Liver (tissue), 9 donors: ENCODE results near the gene LMF1. TPM values are rescaled to one million over a fixed set of nuclear protein-coding genes. Genes with fewer than 3 reads are reported as not detected.

Source experiments
- DNase-seq: peaks from one replicate; pipeline ENCODE4 v3.0.0-alpha.2; 2017; ENCODE audit warnings: low spot score
- H3K27ac ChIP-seq, 2 donors: one replicate each; pipeline ENCODE4 v1.7.0; 2013; ENCODE audit warnings: inconsistent platforms in 2 of 2, low read length in 2 of 2, control low read depth in 1 of 2, low read depth in 1 of 2, mild to moderate bottlenecking in 1 of 2
- H3K27me3 ChIP-seq, 4 donors: one replicate each; pipeline versions ENCODE4 v1.6.1 to v1.7.0; 2013; ENCODE audit warnings: low read length in 3 of 4, inconsistent platforms in 1 of 4, mild to moderate bottlenecking in 1 of 4, moderate library complexity in 1 of 4; ENCODE audit not compliant: control insufficient read depth in 4 of 4, insufficient read depth in 4 of 4
- H3K36me3 ChIP-seq, 4 donors: one replicate each; pipeline versions ENCODE4 v1.6.1 to v1.7.0; 2013; ENCODE audit warnings: low read length in 3 of 4, mild to moderate bottlenecking in 3 of 4, low read depth in 1 of 4, moderate library complexity in 1 of 4; ENCODE audit not compliant: control insufficient read depth in 4 of 4, insufficient read depth in 3 of 4
- H3K4me1 ChIP-seq, 4 donors: one replicate each; pipeline versions ENCODE4 v1.6.1 to v1.7.0; 2013; ENCODE audit warnings: low read length in 3 of 4, mild to moderate bottlenecking in 3 of 4, moderate library complexity in 1 of 4; ENCODE audit not compliant: control insufficient read depth in 4 of 4, insufficient read depth in 4 of 4
- H3K4me3 ChIP-seq, 3 donors: one replicate each; pipeline versions ENCODE4 v1.6.1 to v1.7.0; 2013; ENCODE audit warnings: low read length in 3 of 3, control low read depth in 1 of 3, low read depth in 1 of 3, mild to moderate bottlenecking in 1 of 3
- H3K9ac ChIP-seq, 2 donors: one replicate each; pipeline ENCODE4 v1.7.0; 2013; ENCODE audit warnings: low read length in 2 of 2, mild to moderate bottlenecking in 2 of 2, moderate library complexity in 2 of 2, control low read depth in 1 of 2, low read depth in 1 of 2
- H3K9me3 ChIP-seq, 4 donors: one replicate each; pipeline versions ENCODE4 v1.6.1 to v1.7.0; 2013; ENCODE audit warnings: low read length in 3 of 4; ENCODE audit not compliant: control insufficient read depth in 4 of 4
- ATF3 ChIP-seq: IDR thresholded peaks from 2 replicates; pipeline ENCODE4 v1.6.1; 2016; ENCODE audit warnings: antibody characterized with exemption
- EGR1 ChIP-seq, 2 donors: IDR thresholded peaks; 2 replicates each; pipeline ENCODE4 v1.6.1; 2016 to 2018; ENCODE audit warnings: antibody characterized with exemption in 2 of 2, low read depth in 2 of 2
- FOXA1 ChIP-seq: IDR thresholded peaks from 2 replicates; pipeline ENCODE4 v1.6.1; 2016; ENCODE audit warnings: antibody characterized with exemption
- FOXA2 ChIP-seq: IDR thresholded peaks from 2 replicates; pipeline ENCODE4 v1.6.1; 2016; ENCODE audit warnings: antibody characterized with exemption
- GABPA ChIP-seq, 2 donors: IDR thresholded peaks in 1 of 2; conservative IDR thresholded peaks in 1 of 2; 2 replicates each; pipeline ENCODE4 v1.6.1; 2016; ENCODE audit warnings: antibody characterized with exemption in 2 of 2, mild to moderate bottlenecking in 1 of 2, moderate library complexity in 1 of 2
- HNF4A ChIP-seq, 2 donors: conservative IDR thresholded peaks; 2 replicates each; pipeline ENCODE4 v1.6.1; 2016; ENCODE audit warnings: antibody characterized with exemption in 2 of 2, mild to moderate bottlenecking in 2 of 2
- HNF4G ChIP-seq: IDR thresholded peaks from 2 replicates; pipeline ENCODE4 v1.6.1; 2016; ENCODE audit warnings: antibody characterized with exemption
- JUND ChIP-seq, 2 donors: IDR thresholded peaks; 2 replicates each; pipeline ENCODE4 v1.6.1; 2016; ENCODE audit warnings: antibody characterized with exemption in 2 of 2
- NR2F2 ChIP-seq: IDR thresholded peaks from 2 replicates; pipeline ENCODE4 v1.6.1; 2016; ENCODE audit warnings: antibody characterized with exemption
- RAD21 ChIP-seq, 2 donors: IDR thresholded peaks; 2 replicates each; pipeline ENCODE4 v1.6.1; 2016; ENCODE audit warnings: antibody characterized with exemption in 2 of 2, mild to moderate bottlenecking in 2 of 2
- RXRA ChIP-seq, 2 donors: IDR thresholded peaks; 2 replicates each; pipeline ENCODE4 v1.6.1; 2017 to 2018; ENCODE audit warnings: antibody characterized with exemption in 2 of 2, mild to moderate bottlenecking in 1 of 2
- SP1 ChIP-seq: IDR thresholded peaks from 2 replicates; pipeline ENCODE4 v1.6.1; 2018; ENCODE audit warnings: antibody characterized with exemption, mild to moderate bottlenecking
- TAF1 ChIP-seq: conservative IDR thresholded peaks from 2 replicates; pipeline ENCODE4 v1.6.1; 2016; ENCODE audit warnings: antibody characterized with exemption, mild to moderate bottlenecking
- YY1 ChIP-seq: IDR thresholded peaks from 2 replicates; pipeline ENCODE4 v1.6.1; 2016; ENCODE audit warnings: antibody characterized with exemption, mild to moderate bottlenecking
- WGBS: extraction: QIAGEN DNeasy Blood & Tissue Kit; methylation state at CpG from one replicate; pipeline ENCODE4 v1.1.7; 2013; 5-methylcytosine and 5-hydroxymethylcytosine counted together
- polyA plus RNA-seq, 2 donors: library from polyadenylated mRNA; stranded (reverse) in 1 of 2; unstranded in 1 of 2; fragments of 200-250 nt in 1 of 2; fragments of >200 nt in 1 of 2; fragmentation: Nextera tagmentation in 1 of 2; extraction: Ambion mirVana in 1 of 2; gene quantifications; one replicate each; pipeline versions ENCODE4 v1.2.1 to v1.2.3, GENCODE V29; 2013 to 2015
- total RNA-seq, 2 donors: library from RNA; depleted of rRNA; stranded (reverse); fragments of >200 nt; gene quantifications; one replicate each; pipeline ENCODE4 v1.2.3, GENCODE V29; 2014
- TF ChIP-seq, protein P1 (sequence below): fragments of 150-350 bp; IDR thresholded peaks from 2 replicates; pipeline ENCODE4 v1.5.1; 2017; ENCODE audit warnings: improper control_type of control experiment, low read depth, low read length; ENCODE audit not compliant: missing input control
- TF ChIP-seq, protein P2 (sequence below): IDR thresholded peaks from 2 replicates; pipeline ENCODE4 v1.6.1; 2016; ENCODE audit warnings: antibody characterized with exemption, mild to moderate bottlenecking
- TF ChIP-seq, protein P3 (sequence below): IDR thresholded peaks from 2 replicates; pipeline ENCODE4 v1.6.1; 2016; ENCODE audit warnings: antibody characterized with exemption
- TF ChIP-seq, protein P4 (sequence below): IDR thresholded peaks from 2 replicates; pipeline ENCODE4 v1.6.1; 2016; ENCODE audit warnings: antibody characterized with exemption
- donor health status: healthy.
- donor health status: healthy.
- donor health status: healthy.
- donor health status: healthy.
- donor health status: healthy.

Gene LMF1
- total and polyA plus RNA-seq, 4 donors, result 8.8 to 24.3 (median 12.6) TPM

GRCh38 chr16:825341-826061 is 145.3 kb downstream of the LMF1 start:
- Histone ChIP-seq H3K27ac (no peak overlapping the region), H3K36me3 (no peaks in the 10 kb centered on the region), H3K9ac (no peak overlapping the region), H3K27me3 (peaks cover 0 to 3% (median 0%) of the 10 kb centered on the region in 4 donors), H3K4me3 (no peak overlapping the region), H3K4me1 (no peaks in the 10 kb centered on the region), H3K9me3 (no peaks in the 10 kb centered on the region)
- DNase-seq, result no peak
- TF ChIP-seq ATF3, result no peak
- TF ChIP-seq FOXA2, result no peak
- TF ChIP-seq HNF4G, result no peak
- TF ChIP-seq, protein P1, sequence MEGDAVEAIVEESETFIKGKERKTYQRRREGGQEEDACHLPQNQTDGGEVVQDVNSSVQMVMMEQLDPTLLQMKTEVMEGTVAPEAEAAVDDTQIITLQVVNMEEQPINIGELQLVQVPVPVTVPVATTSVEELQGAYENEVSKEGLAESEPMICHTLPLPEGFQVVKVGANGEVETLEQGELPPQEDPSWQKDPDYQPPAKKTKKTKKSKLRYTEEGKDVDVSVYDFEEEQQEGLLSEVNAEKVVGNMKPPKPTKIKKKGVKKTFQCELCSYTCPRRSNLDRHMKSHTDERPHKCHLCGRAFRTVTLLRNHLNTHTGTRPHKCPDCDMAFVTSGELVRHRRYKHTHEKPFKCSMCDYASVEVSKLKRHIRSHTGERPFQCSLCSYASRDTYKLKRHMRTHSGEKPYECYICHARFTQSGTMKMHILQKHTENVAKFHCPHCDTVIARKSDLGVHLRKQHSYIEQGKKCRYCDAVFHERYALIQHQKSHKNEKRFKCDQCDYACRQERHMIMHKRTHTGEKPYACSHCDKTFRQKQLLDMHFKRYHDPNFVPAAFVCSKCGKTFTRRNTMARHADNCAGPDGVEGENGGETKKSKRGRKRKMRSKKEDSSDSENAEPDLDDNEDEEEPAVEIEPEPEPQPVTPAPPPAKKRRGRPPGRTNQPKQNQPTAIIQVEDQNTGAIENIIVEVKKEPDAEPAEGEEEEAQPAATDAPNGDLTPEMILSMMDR, result no peak
- no peak for TF ChIP-seq FOXA1
- TF ChIP-seq TAF1, result no peak
- TF ChIP-seq RXRA (IDR thresholded peaks at IDR 0.05), result no peak
- TF ChIP-seq JUND (IDR thresholded peaks at IDR 0.05), result no peak
- no peak for TF ChIP-seq YY1
- TF ChIP-seq HNF4A (conservative IDR thresholded peaks at IDR 0.05), result no peak
- no peak for TF ChIP-seq RAD21 (IDR thresholded peaks at IDR 0.05)
- no peak for TF ChIP-seq SP1
- TF ChIP-seq EGR1 (IDR thresholded peaks at IDR 0.05; ENCODE audit: low read depth in 2 of 2), result no peak
- TF ChIP-seq NR2F2, result no peak
- 70% methylated on average over 36 of the region's 36 CpGs for WGBS

- Histone ChIP-seq H3K27ac (no peak overlapping the region), H3K27me3 (peaks cover 0 to 3% (median 0%) of the 10 kb centered on the region in 4 donors), H3K36me3 (no peaks in the 10 kb centered on the region), H3K9ac (no peak overlapping the region), H3K9me3 (no peaks in the 10 kb centered on the region), H3K4me1 (no peaks in the 10 kb centered on the region), H3K4me3 (no peak overlapping the region)
- TF ChIP-seq TAF1 (no peak), EGR1 (IDR thresholded peaks at IDR 0.05; ENCODE audit: low read depth in 2 of 2) (no peak), HNF4G (no peak), SP1 (no peak), YY1 (no peak), ATF3 (no peak), RXRA (IDR thresholded peaks at IDR 0.05) (no peak), RAD21 (IDR thresholded peaks at IDR 0.05) (no peak), HNF4A (conservative IDR thresholded peaks at IDR 0.05) (no peak), NR2F2 (no peak), JUND (IDR thresholded peaks at IDR 0.05) (no peak), GABPA (IDR thresholded peaks at IDR 0.05 in 1 of 2, conservative IDR thresholded peaks at IDR 0.05 in 1 of 2) (no peak), FOXA2 (no peak), FOXA1 (no peak)
- TF ChIP-seq, protein P2, sequence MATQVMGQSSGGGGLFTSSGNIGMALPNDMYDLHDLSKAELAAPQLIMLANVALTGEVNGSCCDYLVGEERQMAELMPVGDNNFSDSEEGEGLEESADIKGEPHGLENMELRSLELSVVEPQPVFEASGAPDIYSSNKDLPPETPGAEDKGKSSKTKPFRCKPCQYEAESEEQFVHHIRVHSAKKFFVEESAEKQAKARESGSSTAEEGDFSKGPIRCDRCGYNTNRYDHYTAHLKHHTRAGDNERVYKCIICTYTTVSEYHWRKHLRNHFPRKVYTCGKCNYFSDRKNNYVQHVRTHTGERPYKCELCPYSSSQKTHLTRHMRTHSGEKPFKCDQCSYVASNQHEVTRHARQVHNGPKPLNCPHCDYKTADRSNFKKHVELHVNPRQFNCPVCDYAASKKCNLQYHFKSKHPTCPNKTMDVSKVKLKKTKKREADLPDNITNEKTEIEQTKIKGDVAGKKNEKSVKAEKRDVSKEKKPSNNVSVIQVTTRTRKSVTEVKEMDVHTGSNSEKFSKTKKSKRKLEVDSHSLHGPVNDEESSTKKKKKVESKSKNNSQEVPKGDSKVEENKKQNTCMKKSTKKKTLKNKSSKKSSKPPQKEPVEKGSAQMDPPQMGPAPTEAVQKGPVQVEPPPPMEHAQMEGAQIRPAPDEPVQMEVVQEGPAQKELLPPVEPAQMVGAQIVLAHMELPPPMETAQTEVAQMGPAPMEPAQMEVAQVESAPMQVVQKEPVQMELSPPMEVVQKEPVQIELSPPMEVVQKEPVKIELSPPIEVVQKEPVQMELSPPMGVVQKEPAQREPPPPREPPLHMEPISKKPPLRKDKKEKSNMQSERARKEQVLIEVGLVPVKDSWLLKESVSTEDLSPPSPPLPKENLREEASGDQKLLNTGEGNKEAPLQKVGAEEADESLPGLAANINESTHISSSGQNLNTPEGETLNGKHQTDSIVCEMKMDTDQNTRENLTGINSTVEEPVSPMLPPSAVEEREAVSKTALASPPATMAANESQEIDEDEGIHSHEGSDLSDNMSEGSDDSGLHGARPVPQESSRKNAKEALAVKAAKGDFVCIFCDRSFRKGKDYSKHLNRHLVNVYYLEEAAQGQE, result no peak
- TF ChIP-seq, protein P1, result no peak
- TF ChIP-seq, protein P3, sequence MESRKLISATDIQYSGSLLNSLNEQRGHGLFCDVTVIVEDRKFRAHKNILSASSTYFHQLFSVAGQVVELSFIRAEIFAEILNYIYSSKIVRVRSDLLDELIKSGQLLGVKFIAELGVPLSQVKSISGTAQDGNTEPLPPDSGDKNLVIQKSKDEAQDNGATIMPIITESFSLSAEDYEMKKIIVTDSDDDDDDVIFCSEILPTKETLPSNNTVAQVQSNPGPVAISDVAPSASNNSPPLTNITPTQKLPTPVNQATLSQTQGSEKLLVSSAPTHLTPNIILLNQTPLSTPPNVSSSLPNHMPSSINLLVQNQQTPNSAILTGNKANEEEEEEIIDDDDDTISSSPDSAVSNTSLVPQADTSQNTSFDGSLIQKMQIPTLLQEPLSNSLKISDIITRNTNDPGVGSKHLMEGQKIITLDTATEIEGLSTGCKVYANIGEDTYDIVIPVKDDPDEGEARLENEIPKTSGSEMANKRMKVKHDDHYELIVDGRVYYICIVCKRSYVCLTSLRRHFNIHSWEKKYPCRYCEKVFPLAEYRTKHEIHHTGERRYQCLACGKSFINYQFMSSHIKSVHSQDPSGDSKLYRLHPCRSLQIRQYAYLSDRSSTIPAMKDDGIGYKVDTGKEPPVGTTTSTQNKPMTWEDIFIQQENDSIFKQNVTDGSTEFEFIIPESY, result no peak
- TF ChIP-seq, protein P4, sequence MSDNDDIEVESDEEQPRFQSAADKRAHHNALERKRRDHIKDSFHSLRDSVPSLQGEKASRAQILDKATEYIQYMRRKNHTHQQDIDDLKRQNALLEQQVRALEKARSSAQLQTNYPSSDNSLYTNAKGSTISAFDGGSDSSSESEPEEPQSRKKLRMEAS, result no peak
- 89% methylated on average over 25 of the region's 25 CpGs for WGBS
- DNase-seq, result no peak
These were observed 146.2 kb downstream of the LMF1 start for GRCh38 chr16:824601-825000.
